HG03460 (cell line): ENCODE results near the gene NCF4.

Experiments used
- ATAC-seq: cut with Tn5 transposase; IDR thresholded peaks from one replicate; pipeline ENCODE4 v1.9.1; 2021; ENCODE audit not compliant: unreplicated experiment

NCF4 gene

GRCh38 chr22:36860821-36861659 is at the start of gene NCF4:
NCF4 (plus strand) TSS chr22:36861006; CDS start chr22:36861172, 166 bp downstream.
- ATAC-seq: peak; percentile 65

DNA sequence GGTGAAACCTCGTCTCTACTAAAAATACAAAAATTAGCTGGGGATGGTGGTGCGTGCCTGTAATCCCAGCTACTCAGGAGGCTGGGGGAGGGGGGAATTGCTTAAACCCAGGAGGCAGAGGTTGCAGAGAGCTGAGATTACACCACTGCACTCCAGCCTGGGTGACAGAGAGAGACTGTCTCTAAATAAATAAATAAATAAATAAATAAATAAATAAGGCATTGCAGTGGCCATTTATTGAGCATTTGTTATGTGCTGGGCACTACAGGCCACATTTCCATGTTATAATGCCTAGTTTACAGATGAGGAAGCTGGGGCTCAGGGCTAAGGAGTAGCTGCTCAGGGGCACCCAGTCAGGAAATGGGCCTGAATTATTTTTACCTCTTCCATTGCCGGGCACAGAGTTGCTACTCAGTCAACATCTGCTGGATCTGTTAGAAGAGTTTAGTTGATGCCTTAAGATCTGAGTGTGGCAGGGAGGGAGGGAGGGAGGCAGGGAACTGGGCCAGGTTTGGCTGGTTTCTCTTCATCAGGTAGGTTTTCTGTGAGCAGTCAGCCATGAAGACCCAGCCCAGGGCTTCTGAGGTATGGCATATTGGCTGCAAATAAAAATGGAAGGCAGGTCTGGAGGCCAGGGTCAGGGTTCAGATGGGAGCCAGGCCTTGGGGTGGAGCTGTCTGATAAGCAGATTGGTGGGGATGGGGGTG is 49.6 kb upstream of the NCF4 start:
- ATAC-seq: no peak

DNA sequence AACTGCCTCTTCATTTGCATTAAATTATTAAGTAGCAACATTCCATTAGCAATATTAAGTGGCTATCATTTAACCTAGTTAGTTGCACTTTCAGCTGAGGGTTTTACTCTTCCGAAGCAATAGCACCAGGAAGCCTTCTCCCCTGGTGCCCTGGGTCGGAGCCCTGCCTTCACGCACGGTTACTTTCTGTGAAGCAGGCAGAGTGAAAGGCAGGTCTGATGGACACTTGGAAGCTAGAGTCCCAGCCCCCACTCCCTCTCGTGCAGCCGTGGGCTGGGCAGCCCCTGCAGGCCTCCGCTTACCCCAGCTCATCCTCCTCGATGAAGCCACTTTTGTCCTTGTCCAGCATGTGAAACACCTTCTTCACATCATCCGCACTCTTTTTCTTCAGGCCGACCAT is 46.0 kb upstream of the NCF4 start:
- no peak for ATAC-seq

DNA sequence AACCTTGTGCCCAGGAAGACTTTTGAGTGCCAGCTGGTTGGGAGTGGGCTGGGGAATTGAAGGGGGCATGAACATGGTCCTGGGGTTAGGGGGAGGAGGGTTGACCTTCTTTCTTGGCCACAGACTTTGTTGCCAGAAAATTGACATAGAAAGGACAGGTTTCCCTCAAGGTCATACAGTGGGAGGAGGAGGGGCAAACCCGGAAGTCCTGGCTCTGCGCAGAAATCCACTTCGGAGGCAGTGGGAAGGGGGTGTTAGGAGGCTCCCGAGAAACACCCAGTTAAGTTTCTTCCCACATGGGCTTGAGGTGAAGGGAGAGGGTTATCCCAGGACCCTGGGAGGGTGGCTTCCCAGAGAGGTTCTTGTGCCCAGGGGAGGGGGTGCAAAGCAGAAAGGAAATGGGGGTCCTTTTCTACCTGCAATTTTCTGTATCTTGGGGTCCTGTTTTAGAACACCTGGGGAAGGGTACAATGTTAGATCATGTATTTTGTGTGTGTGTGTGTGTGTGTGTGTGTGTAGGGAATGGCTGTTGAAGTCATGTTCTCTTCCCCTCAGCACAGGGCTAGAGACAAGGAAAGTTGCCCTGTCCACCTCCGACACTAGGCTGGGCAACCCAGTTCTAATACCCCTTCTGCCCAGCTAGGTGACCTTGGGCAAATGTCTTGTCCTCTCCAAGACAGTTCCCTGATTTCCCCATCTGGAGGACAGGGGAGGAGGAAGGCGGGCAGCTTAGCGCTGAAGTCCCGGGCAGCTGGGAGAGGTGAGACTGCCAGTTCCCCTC is 45.1 kb upstream of the NCF4 start:
- no peak for ATAC-seq

DNA sequence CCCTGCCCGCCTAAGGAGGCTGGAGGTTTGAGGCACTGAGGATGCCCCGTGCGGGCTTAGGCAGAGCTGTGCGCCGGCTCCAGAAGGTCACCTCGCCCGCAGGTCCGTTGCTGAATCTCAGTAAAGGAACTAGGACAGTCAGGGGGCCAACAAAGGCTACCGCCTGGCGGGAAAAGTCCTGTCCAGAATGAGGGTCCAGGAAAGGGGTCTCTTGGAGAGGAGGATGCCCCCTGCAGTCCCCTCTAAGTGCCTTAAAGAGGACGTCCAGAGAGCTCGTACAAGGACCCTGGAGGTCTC is 44.5 kb upstream of the NCF4 start:
- no peak for ATAC-seq

GRCh38 chr22:36816636-36817524 is 43.9 kb upstream of the NCF4 start, which contains the start of gene PVALB:
PVALB (minus strand) TSS chr22:36817035; CDS start chr22:36817005, 30 bp downstream.
- no peak for ATAC-seq

DNA sequence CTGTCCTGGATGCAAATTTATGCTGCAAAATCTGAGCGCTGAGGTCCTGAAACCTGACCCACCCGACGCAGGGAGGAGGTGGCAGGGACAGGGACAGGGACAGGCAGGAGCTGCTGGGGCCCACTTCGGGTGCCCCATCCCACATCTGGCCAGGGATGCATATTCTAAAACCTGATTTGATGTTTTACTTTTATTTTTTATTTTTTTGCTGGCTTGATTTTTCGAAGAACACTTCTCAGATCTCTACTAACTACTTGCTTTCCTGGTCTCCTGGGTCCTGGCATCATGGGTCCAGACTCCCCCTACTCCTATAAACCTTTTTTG is 43.3 kb upstream of the NCF4 start:
- ATAC-seq: no peak

GRCh38 chr22:36818010-36818642 is 42.7 kb upstream of the NCF4 start:
- no peak for ATAC-seq

- no peak for ATAC-seq
Measured at GRCh38 chr22:36819112-36819511, 41.7 kb upstream of the NCF4 start.

DNA sequence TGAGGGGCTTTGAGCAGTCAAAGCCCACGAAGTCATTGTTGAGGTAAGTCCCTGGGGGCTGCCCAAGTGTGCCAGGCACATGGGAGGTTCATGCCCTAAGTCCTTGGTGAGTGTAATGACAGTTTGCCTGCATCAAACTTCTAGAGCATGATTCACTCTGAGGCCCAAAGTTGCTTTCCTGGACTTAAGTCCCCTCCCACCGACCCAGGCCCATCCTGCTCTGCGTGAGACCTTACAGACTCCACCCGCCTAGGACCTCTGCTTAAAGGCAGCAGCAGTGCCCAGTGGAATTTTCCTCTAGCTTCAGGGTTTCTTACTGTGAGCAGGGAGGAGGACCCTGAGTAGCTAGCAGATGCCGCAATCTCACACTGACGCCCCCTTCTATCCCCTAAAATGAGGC is 38.2 kb upstream of the NCF4 start:
- no peak for ATAC-seq

GRCh38 chr22:36823186-36823839 is 37.5 kb upstream of the NCF4 start:
- no peak for ATAC-seq

- ATAC-seq: no peak
Measured at GRCh38 chr22:36824655-36825054, 36.2 kb upstream of the NCF4 start.

GRCh38 chr22:36826262-36826661 is 34.5 kb upstream of the NCF4 start:
- no peak for ATAC-seq

- ATAC-seq: no peak
Measured at GRCh38 chr22:36828815-36829214, 32.0 kb upstream of the NCF4 start.

DNA sequence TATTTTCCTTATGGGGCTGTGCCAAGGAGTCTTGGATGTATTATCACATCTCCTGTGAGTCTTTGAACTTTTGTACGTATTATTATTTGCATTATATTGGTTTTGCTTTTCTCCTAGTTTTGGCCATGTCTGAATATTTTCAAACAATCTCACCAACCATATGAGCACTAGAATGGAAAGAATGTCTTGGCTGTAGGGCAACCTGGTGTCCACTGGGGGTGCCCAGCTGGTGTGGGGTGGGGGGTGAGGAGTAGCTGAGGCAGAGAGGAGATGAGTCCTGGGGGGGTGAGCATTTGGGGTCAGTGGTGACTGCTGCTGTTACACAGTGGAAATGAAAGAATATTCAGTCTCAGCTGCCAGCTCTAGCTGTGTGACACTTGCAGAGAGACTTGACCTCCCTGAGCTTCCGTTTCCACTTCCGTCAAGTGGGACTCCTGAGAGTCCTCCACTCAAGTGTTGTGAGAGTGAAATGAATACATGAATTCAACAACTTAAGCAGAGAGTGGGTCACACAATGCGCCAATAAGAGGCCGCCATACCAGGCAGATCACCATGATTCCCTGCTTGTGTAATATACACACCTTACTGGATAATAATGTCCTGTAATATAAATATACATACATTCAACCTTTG is 31.3 kb upstream of the NCF4 start:
- ATAC-seq: no peak

DNA sequence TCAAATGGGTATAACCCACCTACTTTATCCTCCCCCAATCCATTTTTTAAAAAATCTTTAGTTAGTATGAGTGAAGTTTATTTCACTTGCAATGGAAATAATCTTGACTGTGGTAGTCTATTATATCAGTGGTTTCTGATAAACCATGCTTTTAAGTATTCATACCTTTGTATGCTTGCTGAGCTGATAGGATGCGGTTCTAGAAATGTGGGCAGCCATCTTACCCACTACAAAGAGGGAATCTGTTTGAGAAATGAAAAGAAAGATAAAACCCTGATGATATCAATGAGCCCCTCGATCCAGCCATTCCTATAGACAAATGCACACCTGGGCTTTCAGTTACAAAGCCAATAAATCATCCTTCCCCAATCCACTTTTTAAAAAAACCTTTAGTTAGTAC is 30.2 kb upstream of the NCF4 start:
- no peak for ATAC-seq

DNA sequence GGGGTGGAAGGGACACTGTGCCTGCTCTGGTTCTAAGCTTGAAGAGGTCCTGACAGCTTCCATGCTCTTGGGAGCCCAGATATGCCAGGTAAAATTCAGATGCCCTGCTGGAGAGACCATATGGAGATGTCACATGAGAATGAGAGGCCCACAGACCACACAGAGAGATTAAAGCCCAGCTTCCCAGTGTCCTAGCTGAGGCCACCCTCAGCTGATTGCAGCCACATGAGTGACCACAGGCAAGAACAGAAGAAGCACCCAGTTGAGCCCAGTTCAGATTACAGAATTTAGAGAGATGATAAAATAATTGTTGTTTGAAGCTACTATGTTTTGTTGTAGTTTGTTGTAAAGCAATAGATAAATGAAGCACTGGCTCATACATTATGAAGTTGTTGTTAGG is 29.6 kb upstream of the NCF4 start:
- ATAC-seq: no peak

- no peak for ATAC-seq
Measured at GRCh38 chr22:36831717-36832116, 29.1 kb upstream of the NCF4 start.

DNA sequence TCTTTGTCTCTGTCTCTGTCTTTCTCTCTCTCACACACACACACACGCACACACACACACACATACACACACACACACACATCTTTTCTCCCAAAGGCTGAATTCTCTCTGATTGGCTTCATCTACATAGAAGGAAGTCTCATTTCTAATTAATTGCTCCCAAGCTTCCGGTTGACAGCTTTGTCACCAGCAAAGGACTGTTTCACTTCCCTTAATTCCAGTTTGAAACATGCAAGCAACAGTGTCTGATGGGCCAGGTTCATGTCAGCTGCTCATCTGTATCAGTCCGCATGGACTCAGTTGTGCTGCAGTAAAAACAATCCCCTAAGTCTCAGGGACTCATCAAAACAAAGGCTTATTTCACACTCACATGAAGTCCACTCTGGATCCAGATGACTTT is 27.7 kb upstream of the NCF4 start:
- ATAC-seq: no peak
